Activated CD8-positive, alpha-beta memory T cell treated with anti-CD3 and anti-CD28 coated beads for 48 hours (primary cell): ENCODE data around the gene SPATA46.
"Not testable (repeated sequence)": the region's sequence is repeated elsewhere in the genome, so short reads cannot be mapped to it uniquely, and the experiment has no call there.

Experiments used
- DNase-seq, 3 experiments: peaks; one replicate each; pipeline ENCODE4 v3.0.0-alpha.2; 2020; ENCODE audit warnings: low read depth in 2 of 3, low spot score in 2 of 3

Gene SPATA46

GRCh38 chr1:162358928-162359327 is 17.7 kb downstream of the SPATA46 start:
- no peak for DNase-seq

- no peak for DNase-seq
These were observed 18.9 kb downstream of the SPATA46 start for GRCh38 chr1:162357681-162358266.

- DNase-seq, result no peak
These were observed 23.0 kb downstream of the SPATA46 start for GRCh38 chr1:162353702-162354101.

- DNase-seq, result no peak
These were observed 23.6 kb downstream of the SPATA46 start for GRCh38 chr1:162353078-162353477.

GRCh38 chr1:162351874-162352273 is 24.8 kb downstream of the SPATA46 start:
- DNase-seq, result not testable (repeated sequence)

GRCh38 chr1:162351246-162351842 is 25.3 kb downstream of the SPATA46 start:
- no peak for DNase-seq

GRCh38 chr1:162349635-162350330 is 26.9 kb downstream of the SPATA46 start:
- DNase-seq, result no peak

- DNase-seq, result no peak
These were observed 29.4 kb downstream of the SPATA46 start for GRCh38 chr1:162347281-162347680.

GRCh38 chr1:162343470-162343869 is 33.2 kb downstream of the SPATA46 start:
- DNase-seq, result no peak

- no peak for DNase-seq
These were observed 34.1 kb downstream of the SPATA46 start for GRCh38 chr1:162342452-162342983.

GRCh38 chr1:162336621-162337285 is 39.9 kb downstream of the SPATA46 start:
- DNase-seq, result no peak

GRCh38 chr1:162335126-162335525 is 41.5 kb downstream of the SPATA46 start:
- DNase-seq, result no peak

GRCh38 chr1:162333991-162334390 is 42.7 kb downstream of the SPATA46 start:
- DNase-seq, result no peak

- no peak for DNase-seq
These were observed 46.8 kb downstream of the SPATA46 start for GRCh38 chr1:162329826-162330225.

- DNase-seq, result no peak
These were observed 48.1 kb downstream of the SPATA46 start for GRCh38 chr1:162328512-162328911.

GRCh38 chr1:162327788-162328165 is 48.9 kb downstream of the SPATA46 start:
- DNase-seq, result no peak

GRCh38 chr1:162327144-162327787 is 49.4 kb downstream of the SPATA46 start:
- no peak for DNase-seq

GRCh38 chr1:162326559-162326958 is 50.1 kb downstream of the SPATA46 start:
- DNase-seq, result no peak

GRCh38 chr1:162324396-162324795 is 52.3 kb downstream of the SPATA46 start:
- no peak for DNase-seq
